ENCODE results near the gene USP22.

- TF ChIP-seq TAF1 (IDR thresholded peaks at IDR 0.05; ENCODE audit: borderline replicate concordance, low read depth, low read length) = no peak
- no peak for TF ChIP-seq KDM1A (IDR thresholded peaks at IDR 0.05; ENCODE audit: borderline replicate concordance)
- no peak for TF ChIP-seq USF1 (IDR thresholded peaks at IDR 0.05; ENCODE audit: borderline replicate concordance, extremely low read length, insufficient read depth, low read depth, low read length)
- TF ChIP-seq CREB1 (IDR thresholded peaks at IDR 0.05; ENCODE audit: low read depth) = no peak
- no peak for TF ChIP-seq MTA3 (IDR thresholded peaks at IDR 0.05; ENCODE audit: borderline replicate concordance, low read length)
- TF ChIP-seq EZH2 (IDR thresholded peaks at IDR 0.05; ENCODE audit: borderline replicate concordance, control insufficient read depth, low read depth, low read length) = no peak
Observed at GRCh38 chr17:21008992-21009671, 33.7 kb downstream of the USP22 start.
